Activated naive CD8-positive, alpha-beta T cell treated with anti-CD3 and anti-CD28 coated beads, Interleukin-2, amount 10 ng/mL, durations not matched to agents 7 days and 5 days (primary cell): ENCODE results near the gene ABCA10. TPM values are rescaled to one million over a fixed set of nuclear protein-coding genes. Genes with fewer than 3 reads are reported as not detected.
"Not testable (repeated sequence)": the region's sequence is repeated elsewhere in the genome, so short reads cannot be mapped to it uniquely, and the experiment has no call there.

Source experiments
- ATAC-seq: fragments of 150-1000 bp; cut with Tn5 transposase; one replicate; pipeline ENCODE4 v1.10.0; 2021; ENCODE audit warnings: low read depth, moderate library complexity
- POLR2A ChIA-PET: fragments of 350-600 bp; sonication (Branson Sonifier 250); formaldehyde crosslinking; loops from one replicate; lab custom pipeline; 2021; ENCODE audit warnings: antibody characterized with exemption; lab: Charles Lee
- DNase-seq: peaks from one replicate; pipeline ENCODE4 v3.0.0; 2021
- H3K27ac Mint-ChIP-seq: one replicate; pipeline ENCODE4 v1.8.0; 2022; ENCODE audit warnings: mild to moderate bottlenecking, mixed read lengths
- H3K27me3 Mint-ChIP-seq: one replicate; pipeline ENCODE4 v1.8.0; 2022; ENCODE audit warnings: mild to moderate bottlenecking, moderate library complexity, mixed read lengths
- H3K36me3 Mint-ChIP-seq: one replicate; pipeline ENCODE4 v1.8.0; 2021; ENCODE audit warnings: mild to moderate bottlenecking, mixed read lengths
- H3K4me1 Mint-ChIP-seq: one replicate; pipeline ENCODE4 v1.8.0; 2021; ENCODE audit warnings: mixed read lengths
- H3K4me3 Mint-ChIP-seq: one replicate; pipeline ENCODE4 v1.8.0; 2022; ENCODE audit warnings: mild to moderate bottlenecking, moderate library complexity, mixed read lengths
- H3K9me3 Mint-ChIP-seq: one replicate; pipeline ENCODE4 v1.8.0; 2021; ENCODE audit warnings: mixed read lengths
- total RNA-seq, 2 experiments: library from RNA; stranded (reverse); gene quantifications; one replicate each; pipeline ENCODE4 v1.2.3, GENCODE V29; 2021

Gene ABCA10
- total RNA-seq, 2 experiments from 2014 or later, result 0.82 to 0.91 TPM

GRCh38 chr17:69175262-69175624, 53.4 kb downstream of the ABCA10 start:
- ATAC-seq (no peak), DNase-seq (no peak)
- Mint-ChIP-seq H3K4me1 (no peaks in the 10 kb centered on the region), H3K36me3 (no peaks in the 10 kb centered on the region), H3K27ac (no peak overlapping the region), H3K4me3 (no peak overlapping the region), H3K27me3 (no peaks in the 10 kb centered on the region), H3K9me3 (no peaks in the 10 kb centered on the region)
- POLR2A ChIA-PET, result no interaction called here

- Mint-ChIP-seq H3K27ac (no peak overlapping the region), H3K4me1 (no peaks in the 10 kb centered on the region), H3K9me3 (no peaks in the 10 kb centered on the region), H3K36me3 (no peaks in the 10 kb centered on the region), H3K27me3 (no peaks in the 10 kb centered on the region), H3K4me3 (no peak overlapping the region)
- POLR2A ChIA-PET, result no interaction called here
- DNase-seq (no peak), ATAC-seq (no peak)
Measured at GRCh38 chr17:69173118-69173517, 55.5 kb downstream of the ABCA10 start.

- POLR2A ChIA-PET, result no interaction called here
- Mint-ChIP-seq H3K27ac (no peak overlapping the region), H3K4me3 (no peak overlapping the region), H3K4me1 (no peaks in the 10 kb centered on the region), H3K9me3 (no peaks in the 10 kb centered on the region), H3K27me3 (no peaks in the 10 kb centered on the region), H3K36me3 (no peaks in the 10 kb centered on the region)
- ATAC-seq, result no peak
- no peak for DNase-seq
Measured at GRCh38 chr17:69170377-69170776, 58.2 kb downstream of the ABCA10 start.

- H3K27me3 Mint-ChIP-seq, H3K4me1 Mint-ChIP-seq, H3K4me3 Mint-ChIP-seq, POLR2A ChIA-PET, H3K27ac Mint-ChIP-seq, DNase-seq, H3K36me3 Mint-ChIP-seq, H3K9me3 Mint-ChIP-seq, ATAC-seq: not testable (repeated sequence)
Measured at GRCh38 chr17:69168642-69169041, 60.0 kb downstream of the ABCA10 start.

- Mint-ChIP-seq H3K4me3 (no peak overlapping the region), H3K27ac (no peak overlapping the region), H3K36me3 (no peaks in the 10 kb centered on the region), H3K9me3 (no peaks in the 10 kb centered on the region), H3K4me1 (no peaks in the 10 kb centered on the region), H3K27me3 (no peaks in the 10 kb centered on the region)
- POLR2A ChIA-PET, result no interaction called here
- no peak for DNase-seq
- no peak for ATAC-seq
Measured at GRCh38 chr17:69166957-69167356, 61.7 kb downstream of the ABCA10 start.

GRCh38 chr17:69164206-69164605, 64.4 kb downstream of the ABCA10 start:
- Mint-ChIP-seq H3K4me3 (no peak overlapping the region), H3K4me1 (no peaks in the 10 kb centered on the region), H3K27me3 (no peaks in the 10 kb centered on the region), H3K27ac (no peak overlapping the region), H3K36me3 (no peaks in the 10 kb centered on the region), H3K9me3 (no peaks in the 10 kb centered on the region)
- POLR2A ChIA-PET, result no interaction called here
- DNase-seq, result no peak
- no peak for ATAC-seq

- Mint-ChIP-seq H3K4me3 (no peak overlapping the region), H3K36me3 (no peaks in the 10 kb centered on the region), H3K27ac (no peak overlapping the region), H3K27me3 (no peaks in the 10 kb centered on the region), H3K4me1 (no peaks in the 10 kb centered on the region), H3K9me3 (no peaks in the 10 kb centered on the region)
- DNase-seq (no peak), ATAC-seq (no peak)
- POLR2A ChIA-PET, result no interaction called here
Measured at GRCh38 chr17:69159418-69159817, 69.2 kb downstream of the ABCA10 start.

- Mint-ChIP-seq H3K9me3 (peaks cover 1% of the 10 kb centered on the region), H3K27me3 (no peaks in the 10 kb centered on the region), H3K4me3 (no peak overlapping the region), H3K36me3 (no peaks in the 10 kb centered on the region), H3K4me1 (no peaks in the 10 kb centered on the region), H3K27ac (no peak overlapping the region)
- DNase-seq, result no peak
- POLR2A ChIA-PET, result no interaction called here
- no peak for ATAC-seq
Measured at GRCh38 chr17:69154267-69154666, 74.4 kb downstream of the ABCA10 start.

GRCh38 chr17:69150333-69150732, 78.3 kb downstream of the ABCA10 start:
- peaks cover 1% of the 10 kb centered on the region for H3K9me3 Mint-ChIP-seq
- no peaks in the 10 kb centered on the region for H3K27me3 Mint-ChIP-seq
- H3K4me1 Mint-ChIP-seq, result no peaks in the 10 kb centered on the region
- POLR2A ChIA-PET, result no interaction called here
- H3K4me3 Mint-ChIP-seq, result no peak overlapping the region
- no peak overlapping the region for H3K27ac Mint-ChIP-seq
- ATAC-seq (no peak), DNase-seq (no peak)
- no peaks in the 10 kb centered on the region for H3K36me3 Mint-ChIP-seq

- ATAC-seq (no peak), DNase-seq (no peak)
- no peak overlapping the region for H3K27ac Mint-ChIP-seq
- no peak overlapping the region for H3K4me3 Mint-ChIP-seq
- H3K9me3 Mint-ChIP-seq, result peaks cover 1% of the 10 kb centered on the region
- POLR2A ChIA-PET, result no interaction called here
- H3K27me3 Mint-ChIP-seq, result no peaks in the 10 kb centered on the region
- H3K4me1 Mint-ChIP-seq, result no peaks in the 10 kb centered on the region
- no peaks in the 10 kb centered on the region for H3K36me3 Mint-ChIP-seq
Measured at GRCh38 chr17:69147460-69147859, 81.2 kb downstream of the ABCA10 start.

- Mint-ChIP-seq H3K36me3 (no peaks in the 10 kb centered on the region), H3K9me3 (no peaks in the 10 kb centered on the region), H3K4me3 (no peak overlapping the region), H3K27me3 (peaks cover 3% of the 10 kb centered on the region), H3K27ac (no peak overlapping the region), H3K4me1 (no peaks in the 10 kb centered on the region)
- POLR2A ChIA-PET, result no interaction called here
- DNase-seq, result no peak
- ATAC-seq, result no peak
Measured at GRCh38 chr17:69144331-69145255, 84.0 kb downstream of the ABCA10 start.

- H3K27ac Mint-ChIP-seq, result no peak overlapping the region
- POLR2A ChIA-PET, result no interaction called here
Measured at GRCh38 chr17:69143683-69144231, 84.9 kb downstream of the ABCA10 start.

GRCh38 chr17:69143151-69143550, 85.5 kb downstream of the ABCA10 start:
- POLR2A ChIA-PET, result no interaction called here
- no peaks in the 10 kb centered on the region for H3K9me3 Mint-ChIP-seq
- H3K36me3 Mint-ChIP-seq, result no peaks in the 10 kb centered on the region
- ATAC-seq, result no peak
- H3K4me3 Mint-ChIP-seq, result no peak overlapping the region
- no peak overlapping the region for H3K27ac Mint-ChIP-seq
- peaks cover 3% of the 10 kb centered on the region for H3K27me3 Mint-ChIP-seq
- DNase-seq, result no peak
- no peaks in the 10 kb centered on the region for H3K4me1 Mint-ChIP-seq

More at GRCh38 chr17:69143683-69144231, 84.9 kb downstream of the ABCA10 start:
- DNase-seq (no peak), ATAC-seq (no peak)
- peaks cover 3% of the 10 kb centered on the region for H3K27me3 Mint-ChIP-seq
- no peaks in the 10 kb centered on the region for H3K36me3 Mint-ChIP-seq
- no peak overlapping the region for H3K4me3 Mint-ChIP-seq
- no peaks in the 10 kb centered on the region for H3K4me1 Mint-ChIP-seq
- no peaks in the 10 kb centered on the region for H3K9me3 Mint-ChIP-seq

- H3K9me3 Mint-ChIP-seq, result no peaks in the 10 kb centered on the region
- POLR2A ChIA-PET, result no interaction called here
- no peaks in the 10 kb centered on the region for H3K4me1 Mint-ChIP-seq
- no peaks in the 10 kb centered on the region for H3K36me3 Mint-ChIP-seq
- H3K27ac Mint-ChIP-seq, result no peak overlapping the region
- DNase-seq (no peak), ATAC-seq (no peak)
- no peak overlapping the region for H3K4me3 Mint-ChIP-seq
- peaks cover 3% of the 10 kb centered on the region for H3K27me3 Mint-ChIP-seq
Measured at GRCh38 chr17:69142175-69142802, 86.3 kb downstream of the ABCA10 start.
